Suppressor macrophage treated with lipopolysaccharide for 1 hour (primary cell): ENCODE data around the gene MACO1.
"Not testable (repeated sequence)": the region's sequence is repeated elsewhere in the genome, so short reads cannot be mapped to it uniquely, and the experiment has no call there.

ENCODE experiments used
- DNase-seq, 3 donors: peaks; one replicate each; pipeline ENCODE4 v3.0.0-alpha.2; 2020 to 2022

Gene MACO1, protein sequence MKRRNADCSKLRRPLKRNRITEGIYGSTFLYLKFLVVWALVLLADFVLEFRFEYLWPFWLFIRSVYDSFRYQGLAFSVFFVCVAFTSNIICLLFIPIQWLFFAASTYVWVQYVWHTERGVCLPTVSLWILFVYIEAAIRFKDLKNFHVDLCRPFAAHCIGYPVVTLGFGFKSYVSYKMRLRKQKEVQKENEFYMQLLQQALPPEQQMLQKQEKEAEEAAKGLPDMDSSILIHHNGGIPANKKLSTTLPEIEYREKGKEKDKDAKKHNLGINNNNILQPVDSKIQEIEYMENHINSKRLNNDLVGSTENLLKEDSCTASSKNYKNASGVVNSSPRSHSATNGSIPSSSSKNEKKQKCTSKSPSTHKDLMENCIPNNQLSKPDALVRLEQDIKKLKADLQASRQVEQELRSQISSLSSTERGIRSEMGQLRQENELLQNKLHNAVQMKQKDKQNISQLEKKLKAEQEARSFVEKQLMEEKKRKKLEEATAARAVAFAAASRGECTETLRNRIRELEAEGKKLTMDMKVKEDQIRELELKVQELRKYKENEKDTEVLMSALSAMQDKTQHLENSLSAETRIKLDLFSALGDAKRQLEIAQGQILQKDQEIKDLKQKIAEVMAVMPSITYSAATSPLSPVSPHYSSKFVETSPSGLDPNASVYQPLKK

GRCh38 chr1:25430073-25430966, at the start of gene MACO1:
MACO1 (plus strand) TSS chr1:25430897; CDS start chr1:25431099, 202 bp downstream.
- DNase-seq: peak; percentile 98

- not testable (repeated sequence) for DNase-seq
Measured at GRCh38 chr1:25382543-25382942, 48.2 kb upstream of the MACO1 start.

DNA sequence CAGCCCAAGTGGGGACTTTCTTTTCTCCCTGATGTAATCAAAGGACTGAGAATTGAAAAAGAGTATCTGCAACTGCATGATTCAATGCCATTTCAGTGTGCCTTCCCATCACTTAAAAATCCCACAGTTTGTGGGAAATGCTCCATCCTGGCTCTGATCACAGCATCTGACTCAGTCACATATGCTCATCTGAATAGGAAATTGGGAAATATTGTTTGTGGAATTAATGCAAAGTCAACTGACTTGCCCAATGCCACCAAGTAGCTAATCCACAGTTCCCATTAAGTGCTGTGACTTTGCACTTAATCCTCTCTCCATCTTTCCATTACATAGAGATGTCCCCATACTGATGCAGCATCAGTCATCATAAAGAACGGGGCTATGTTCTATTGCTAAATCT, 47.6 kb upstream of the MACO1 start:
- peak; percentile 81 to 95 (median 86) for DNase-seq

GRCh38 chr1:25383875-25384274, 46.8 kb upstream of the MACO1 start:
- not testable (repeated sequence) for DNase-seq

GRCh38 chr1:25387096-25387495, 43.6 kb upstream of the MACO1 start:
- DNase-seq: not testable (repeated sequence)

GRCh38 chr1:25388691-25389090, 42.0 kb upstream of the MACO1 start:
- not testable (repeated sequence) for DNase-seq

DNA sequence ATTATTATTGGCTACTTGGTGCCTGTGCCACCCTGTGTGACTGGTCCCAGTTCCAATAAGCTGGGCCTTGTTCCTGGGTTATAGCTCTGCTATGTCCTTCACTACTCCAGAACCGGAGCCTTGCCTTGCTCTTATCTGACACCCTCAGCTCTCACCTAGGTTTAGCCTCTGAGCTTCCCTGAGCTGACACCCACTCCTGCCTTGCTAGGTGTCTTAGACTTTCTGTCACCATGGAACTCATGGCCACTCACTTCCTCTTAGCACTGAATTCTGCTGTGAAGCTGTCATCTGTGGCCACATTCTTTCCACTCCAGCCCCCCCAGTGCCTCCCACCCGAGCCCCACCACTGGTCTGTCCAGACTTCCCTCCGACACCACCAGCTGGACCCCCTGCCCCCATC, 41.0 kb upstream of the MACO1 start:
- DNase-seq: not testable (repeated sequence)

GRCh38 chr1:25392841-25393240, 37.9 kb upstream of the MACO1 start:
- peak in 2 of 3 donors; percentile 8 to 22 for DNase-seq

- DNase-seq: not testable (repeated sequence)
Measured at GRCh38 chr1:25397549-25397948, 33.1 kb upstream of the MACO1 start.

DNA sequence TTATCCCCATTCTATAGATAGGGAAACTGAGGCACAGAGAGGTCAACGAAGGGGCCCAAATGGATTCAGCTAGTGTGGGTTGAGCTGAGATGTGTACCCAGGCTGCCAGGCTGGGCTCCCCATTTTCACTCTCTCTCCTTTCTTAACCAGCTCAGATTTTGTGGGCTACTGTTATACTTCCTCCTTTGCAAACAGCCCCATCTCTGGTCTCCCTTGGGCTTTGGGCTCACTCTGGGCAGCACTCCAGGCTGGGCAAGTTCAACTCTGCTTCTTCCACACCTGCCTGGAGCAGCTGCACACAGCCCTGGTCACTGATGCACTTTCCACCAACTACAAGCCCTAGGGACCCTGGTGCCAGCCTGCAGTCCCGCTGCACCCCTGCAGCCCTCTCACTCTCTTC, 32.6 kb upstream of the MACO1 start:
- not testable (repeated sequence) for DNase-seq

DNA sequence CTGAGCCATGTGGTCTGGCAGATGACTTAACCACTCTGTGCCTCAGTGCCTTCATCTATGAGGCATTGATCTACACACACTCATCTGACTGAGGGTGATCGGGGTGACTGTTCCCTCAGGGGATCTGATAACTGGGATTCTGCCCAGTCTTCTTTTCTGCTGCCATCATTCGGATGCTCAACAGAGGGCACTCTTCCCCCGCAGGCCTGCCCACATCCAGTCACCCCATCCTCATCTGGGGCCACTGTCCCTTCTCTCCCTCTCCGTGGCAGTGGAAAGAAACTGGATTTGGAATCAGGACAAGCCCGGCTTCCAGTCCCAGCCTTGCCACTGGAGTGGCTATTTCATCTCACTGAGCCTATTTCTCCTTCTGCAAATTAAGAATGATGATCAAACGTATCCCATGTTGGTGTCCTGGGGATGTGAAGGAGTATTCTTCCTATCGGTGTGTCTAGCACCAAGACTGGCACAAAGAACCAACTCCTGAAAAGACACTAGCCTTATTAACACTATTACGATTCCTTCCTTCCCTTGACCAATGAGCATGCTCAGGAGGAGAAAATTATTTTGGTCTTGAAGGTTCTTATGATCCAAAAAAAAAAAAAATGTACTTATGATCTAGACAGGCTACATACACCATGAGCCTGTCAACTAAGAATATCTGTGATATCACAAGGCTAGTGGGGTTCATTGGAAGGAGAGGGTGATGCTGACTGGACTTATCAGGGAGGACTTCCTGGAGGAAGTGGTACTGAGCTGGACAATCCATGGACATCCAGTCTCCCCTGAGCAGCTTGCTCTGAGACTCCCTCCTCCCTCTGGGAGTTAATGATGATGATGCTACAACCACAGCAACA, 27.5 kb upstream of the MACO1 start:
- not testable (repeated sequence) for DNase-seq

DNA sequence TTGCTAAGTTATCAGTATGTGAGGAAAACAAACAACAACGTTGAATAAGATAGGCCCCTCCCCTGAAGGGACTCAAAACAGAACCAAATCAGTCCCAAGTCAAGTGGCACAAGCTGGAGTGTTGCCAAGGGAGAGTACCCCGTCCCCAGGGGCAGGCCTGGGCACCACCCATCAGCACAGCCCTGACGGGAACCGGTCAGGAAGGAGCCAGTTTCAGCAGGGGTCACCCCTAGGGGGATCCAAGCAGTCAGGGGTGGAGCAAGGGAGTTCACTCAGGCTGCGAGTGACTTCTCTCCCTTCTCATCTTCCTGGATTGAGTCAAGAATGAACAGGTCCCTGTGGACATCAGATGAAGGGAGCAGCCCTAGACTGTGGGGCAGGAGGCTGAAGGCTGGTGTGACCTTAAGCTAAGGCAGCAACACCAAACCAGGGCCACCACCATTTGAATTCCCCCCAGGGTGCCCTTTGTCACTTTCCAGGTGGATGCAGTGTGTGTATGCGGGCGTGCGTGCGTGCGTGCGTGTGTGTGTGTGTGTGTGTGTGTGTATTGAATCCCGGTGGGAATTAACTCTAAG, 24.9 kb upstream of the MACO1 start:
- DNase-seq: not testable (repeated sequence)

- DNase-seq: not testable (repeated sequence)
Measured at GRCh38 chr1:25409641-25410427, 20.9 kb upstream of the MACO1 start.

DNA sequence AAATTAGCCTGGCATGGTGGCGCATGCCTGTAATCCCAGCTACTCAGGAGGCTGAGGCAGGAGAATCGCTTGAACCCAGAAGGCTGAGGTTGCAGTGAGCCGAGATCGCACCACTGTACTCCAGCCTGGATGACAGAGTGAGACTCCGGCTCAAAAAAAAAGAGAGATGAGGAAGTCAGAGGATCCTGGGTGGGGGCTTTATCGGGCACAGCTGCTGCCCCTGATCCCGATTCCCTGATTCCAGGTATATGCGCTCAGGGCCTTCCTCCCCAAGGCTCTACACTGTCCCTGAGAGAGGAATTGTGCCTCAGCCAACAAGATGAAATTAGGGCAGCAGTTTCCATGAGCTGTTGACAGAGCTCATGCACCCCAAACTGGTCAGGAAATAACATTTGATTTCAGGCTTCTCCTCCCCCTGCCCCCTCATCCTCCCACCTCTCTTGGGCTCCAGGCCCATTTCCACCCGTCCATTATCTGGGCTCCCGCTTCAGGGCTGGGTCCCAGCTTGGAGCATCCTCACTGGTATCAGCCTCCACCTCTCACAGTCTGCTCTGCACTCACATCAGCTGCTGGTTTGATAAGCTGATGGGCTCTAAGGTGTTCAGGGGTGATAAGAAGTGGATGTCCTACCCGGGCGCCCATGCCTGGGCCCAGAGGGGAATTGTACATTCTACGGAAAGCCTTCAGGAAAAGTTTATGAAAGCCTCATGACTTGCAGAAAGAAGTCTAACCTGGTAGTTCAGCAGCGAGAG, 17.6 kb upstream of the MACO1 start:
- not testable (repeated sequence) for DNase-seq

DNA sequence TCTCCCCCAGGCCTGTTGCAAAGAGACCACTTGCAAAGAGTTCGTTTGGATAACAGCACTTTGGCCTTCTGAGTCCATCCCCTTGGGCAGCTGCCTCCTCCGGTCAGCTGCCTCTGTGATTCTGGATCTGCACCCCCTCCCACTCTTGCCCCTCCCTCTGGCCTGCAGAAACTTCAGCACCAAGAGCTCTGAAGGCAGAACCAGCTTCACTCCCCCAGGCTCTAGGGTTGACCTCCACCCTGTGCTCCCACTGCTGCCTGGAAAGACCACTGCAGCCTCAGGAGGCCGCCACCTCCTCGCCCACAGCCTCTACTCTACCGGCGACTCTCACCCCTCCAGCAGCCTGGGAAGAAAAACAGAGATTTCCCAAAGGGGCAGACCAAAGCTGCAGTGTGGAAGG, 16.5 kb upstream of the MACO1 start:
- not testable (repeated sequence) for DNase-seq

- not testable (repeated sequence) for DNase-seq
Measured at GRCh38 chr1:25414578-25414977, 16.1 kb upstream of the MACO1 start.

DNA sequence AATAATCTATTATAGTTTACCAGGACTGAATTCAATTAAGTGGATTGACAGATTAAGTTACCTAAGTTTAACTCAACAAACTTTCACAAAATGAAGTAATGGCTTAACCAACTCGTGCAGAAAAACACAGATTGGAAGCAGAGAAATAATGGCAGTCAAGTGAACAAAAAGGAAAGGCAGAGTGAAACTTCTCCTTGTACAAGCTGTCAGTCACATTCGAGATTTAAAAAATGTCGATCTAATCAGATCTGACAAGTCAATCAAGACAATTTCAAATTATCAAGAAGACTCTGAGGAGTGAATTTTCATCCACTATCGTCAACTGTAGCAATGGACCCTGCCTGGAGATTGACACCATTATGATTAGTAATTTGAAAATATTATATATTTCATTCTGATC, 13.4 kb upstream of the MACO1 start:
- not testable (repeated sequence) for DNase-seq

- DNase-seq: not testable (repeated sequence)
Measured at GRCh38 chr1:25419339-25419738, 11.4 kb upstream of the MACO1 start.

DNA sequence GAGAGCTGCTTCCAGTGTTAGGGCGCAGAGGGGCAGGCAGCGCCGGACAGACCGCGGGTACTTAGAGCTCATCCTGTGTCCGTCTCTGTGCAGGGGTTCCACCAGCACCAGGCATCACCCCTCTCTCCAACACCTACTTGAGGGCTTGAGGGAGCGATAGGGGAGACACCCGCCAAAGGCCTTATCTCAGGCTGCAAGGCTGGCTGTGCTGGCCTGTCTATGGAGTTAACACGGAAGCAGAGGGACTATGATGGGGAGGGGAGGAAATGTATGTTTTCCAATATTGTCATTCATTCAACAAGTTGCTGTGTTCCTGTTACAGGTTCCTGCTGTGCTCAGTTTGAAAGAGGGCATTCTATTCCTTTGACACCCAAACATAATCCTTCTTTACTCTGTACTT, 10.0 kb upstream of the MACO1 start, which contains the start of gene RHCE:
Gene RHCE (minus strand): TSS at position 111 of the 400 bp plus-strand sequence. CDS start 39 bp downstream, at position 72.
- DNase-seq: not testable (repeated sequence)

- not testable (repeated sequence) for DNase-seq
Measured at GRCh38 chr1:25423206-25423605, 7.5 kb upstream of the MACO1 start.
